HG03103 (cell line): ENCODE data around the gene SINHCAF.
A peak's percentile ranks its signal among the peaks of the same experiment; 100 is the strongest.
"Not testable (repeated sequence)": the region's sequence is repeated elsewhere in the genome, so short reads cannot be mapped to it uniquely, and the experiment has no call there.

ENCODE experiments used
- ATAC-seq: cut with Tn5 transposase; IDR thresholded peaks from one replicate; pipeline ENCODE4 v1.9.1; 2021; ENCODE audit warnings: low read depth; ENCODE audit not compliant: unreplicated experiment

The SINHCAF gene

GRCh38 chr12:31273794-31274193 lies 52.2 kb downstream of the SINHCAF start:
- not testable (repeated sequence) for ATAC-seq

- no peak for ATAC-seq
Observed at GRCh38 chr12:31272607-31273225, 53.2 kb downstream of the SINHCAF start.

GRCh38 chr12:31267966-31268365 lies 58.0 kb downstream of the SINHCAF start:
- ATAC-seq = no peak

GRCh38 chr12:31265722-31266121 lies 60.2 kb downstream of the SINHCAF start:
- no peak for ATAC-seq

GRCh38 chr12:31263661-31264060 lies 62.3 kb downstream of the SINHCAF start:
- no peak for ATAC-seq

GRCh38 chr12:31261744-31262143 lies 64.2 kb downstream of the SINHCAF start:
- no peak for ATAC-seq

- no peak for ATAC-seq
Observed at GRCh38 chr12:31260840-31261239, 65.1 kb downstream of the SINHCAF start.

- ATAC-seq = no peak
Observed at GRCh38 chr12:31259136-31259886, 66.6 kb downstream of the SINHCAF start.

GRCh38 chr12:31257784-31258183 lies 68.2 kb downstream of the SINHCAF start:
- ATAC-seq = no peak

GRCh38 chr12:31251707-31252611 lies 74.0 kb downstream of the SINHCAF start:
- not testable (repeated sequence) for ATAC-seq

- no peak for ATAC-seq
Observed at GRCh38 chr12:31250179-31250578, 75.8 kb downstream of the SINHCAF start.

- no peak for ATAC-seq
Observed at GRCh38 chr12:31249356-31249755, 76.6 kb downstream of the SINHCAF start.

GRCh38 chr12:31248815-31249214 lies 77.1 kb downstream of the SINHCAF start:
- no peak for ATAC-seq

GRCh38 chr12:31248337-31248736 lies 77.6 kb downstream of the SINHCAF start:
- no peak for ATAC-seq

- no peak for ATAC-seq
Observed at GRCh38 chr12:31246470-31246850, 79.5 kb downstream of the SINHCAF start.

- ATAC-seq = no peak
Observed at GRCh38 chr12:31245822-31246469, 80.0 kb downstream of the SINHCAF start.

GRCh38 chr12:31242418-31242817 lies 83.5 kb downstream of the SINHCAF start:
- not testable (repeated sequence) for ATAC-seq

- peak; percentile 84 for ATAC-seq
Observed at GRCh38 chr12:31238764-31239387, 87.1 kb downstream of the SINHCAF start.

- not testable (repeated sequence) for ATAC-seq
Observed at GRCh38 chr12:31238333-31238732, 87.6 kb downstream of the SINHCAF start.

- ATAC-seq = no peak
Observed at GRCh38 chr12:31236998-31237637, 88.8 kb downstream of the SINHCAF start.
